Stomach smooth muscle (tissue), 2 donors: ENCODE results near the gene DDIT4L.
"Not testable (repeated sequence)": the region's sequence is repeated elsewhere in the genome, so short reads cannot be mapped to it uniquely, and the experiment has no call there.

Source experiments
- H3K27ac ChIP-seq: one replicate; pipeline ENCODE4 v1.7.0; 2013; ENCODE audit warnings: mild to moderate bottlenecking, low read length, inconsistent platforms
- H3K27me3 ChIP-seq, 2 donors: one replicate each; pipeline ENCODE4 v1.7.0; 2013; ENCODE audit warnings: low read length in 2 of 2; ENCODE audit not compliant: insufficient read depth in 2 of 2, control insufficient read depth in 1 of 2
- H3K36me3 ChIP-seq, 2 donors: one replicate each; pipeline ENCODE4 v1.7.0; 2013; ENCODE audit warnings: low read length in 2 of 2; ENCODE audit not compliant: control insufficient read depth in 2 of 2, insufficient read depth in 2 of 2
- H3K4me1 ChIP-seq: one replicate; pipeline ENCODE4 v1.7.0; 2013; ENCODE audit warnings: low read length; ENCODE audit not compliant: control insufficient read depth, insufficient read depth
- H3K4me3 ChIP-seq, 2 donors: one replicate each; pipeline ENCODE4 v1.7.0; 2013; ENCODE audit warnings: low read length in 2 of 2
- H3K9ac ChIP-seq, 2 donors: one replicate each; pipeline ENCODE4 v1.7.0; 2013; ENCODE audit warnings: low read length in 2 of 2, mild to moderate bottlenecking in 1 of 2
- H3K9me3 ChIP-seq, 2 donors: one replicate each; pipeline ENCODE4 v1.7.0; 2013; ENCODE audit warnings: low read length in 2 of 2; ENCODE audit not compliant: control insufficient read depth in 2 of 2
- donor health status: healthy.
- donor health status: Pancreatic carcinoma.

Gene DDIT4L, protein sequence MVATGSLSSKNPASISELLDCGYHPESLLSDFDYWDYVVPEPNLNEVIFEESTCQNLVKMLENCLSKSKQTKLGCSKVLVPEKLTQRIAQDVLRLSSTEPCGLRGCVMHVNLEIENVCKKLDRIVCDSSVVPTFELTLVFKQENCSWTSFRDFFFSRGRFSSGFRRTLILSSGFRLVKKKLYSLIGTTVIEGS

DNA sequence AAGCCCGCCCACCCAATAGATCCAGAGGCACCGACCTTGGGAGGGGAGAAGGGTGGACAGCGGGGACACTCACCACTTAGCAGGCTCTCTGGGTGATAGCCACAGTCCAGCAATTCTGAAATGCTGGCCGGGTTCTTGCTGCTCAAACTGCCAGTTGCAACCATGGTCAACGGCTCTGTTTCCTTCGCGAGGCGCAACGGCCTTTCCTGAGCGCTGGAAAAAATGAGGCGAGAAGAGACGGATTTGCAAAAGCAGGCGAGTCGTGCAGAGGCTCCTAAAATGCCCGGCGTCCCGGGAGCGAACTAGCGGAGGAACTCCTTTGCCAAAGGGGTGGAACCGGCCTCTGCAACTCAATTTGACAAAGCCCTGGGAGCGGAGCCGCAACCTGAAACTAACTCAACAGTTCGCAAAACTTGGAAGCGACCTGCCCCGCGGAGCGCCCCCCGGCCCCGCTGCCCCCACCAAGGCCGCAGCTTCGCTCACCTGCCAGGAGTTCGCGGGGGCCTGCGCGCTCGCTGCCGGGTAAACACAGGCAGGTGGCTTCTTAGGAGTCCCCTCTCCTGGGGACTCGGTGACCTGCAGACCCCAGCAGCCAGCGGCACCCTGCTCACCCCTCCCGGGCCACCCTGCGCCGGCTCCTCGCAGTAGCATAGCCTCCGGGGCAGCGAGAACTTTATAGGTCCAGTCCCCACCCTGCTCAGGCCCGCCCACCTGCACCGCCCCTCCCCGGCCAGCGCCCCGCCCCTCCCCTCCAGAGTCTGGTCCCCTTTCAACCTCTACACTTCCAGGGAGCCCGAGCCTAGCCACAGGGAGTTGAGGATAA, at the start of gene DDIT4L:
Gene DDIT4L, minus strand, starts transcription at position 649 of the 823 bp plus-strand sequence. Its CDS starts 485 bp downstream, at position 164.
- H3K4me3 ChIP-seq, result peak within 1 kb of the TSS; percentile 81 to 86
- H3K36me3 ChIP-seq, result no peaks in the 10 kb centered on the region
- no peaks in the 10 kb centered on the region for H3K27me3 ChIP-seq
- H3K9ac ChIP-seq, result peak within 1 kb of the TSS in 1 of 2 donors; percentile 58
- H3K4me1 ChIP-seq, result peaks cover 13% of the 10 kb centered on the region
- no peaks in the 10 kb centered on the region for H3K9me3 ChIP-seq
- no peak within 1 kb of the TSS for H3K27ac ChIP-seq

DNA sequence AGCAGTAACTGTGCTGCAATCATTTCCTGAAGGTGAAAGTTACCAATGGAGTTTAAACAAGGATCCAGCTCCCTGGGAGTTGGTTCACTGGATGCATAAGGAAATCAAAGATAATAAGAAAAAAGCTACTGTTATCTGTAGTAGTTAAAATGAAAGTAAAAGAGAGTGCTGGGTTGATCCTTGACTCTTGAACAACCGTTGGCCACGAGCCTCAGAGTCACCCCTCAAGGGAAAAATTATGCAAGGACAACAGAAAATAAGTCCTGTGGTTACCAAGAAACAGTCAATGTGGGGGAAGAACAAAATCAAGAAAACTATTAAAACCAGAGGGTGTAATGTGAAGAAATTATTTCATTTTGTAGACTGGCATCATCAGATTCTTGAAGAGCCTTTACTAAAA, 49.7 kb upstream of the DDIT4L start:
- Histone ChIP-seq H3K27ac (no peak overlapping the region), H3K27me3 (no peaks in the 10 kb centered on the region), H3K4me1 (no peaks in the 10 kb centered on the region), H3K9ac (no peak overlapping the region), H3K9me3 (no peaks in the 10 kb centered on the region), H3K4me3 (no peak overlapping the region), H3K36me3 (no peaks in the 10 kb centered on the region)

DNA sequence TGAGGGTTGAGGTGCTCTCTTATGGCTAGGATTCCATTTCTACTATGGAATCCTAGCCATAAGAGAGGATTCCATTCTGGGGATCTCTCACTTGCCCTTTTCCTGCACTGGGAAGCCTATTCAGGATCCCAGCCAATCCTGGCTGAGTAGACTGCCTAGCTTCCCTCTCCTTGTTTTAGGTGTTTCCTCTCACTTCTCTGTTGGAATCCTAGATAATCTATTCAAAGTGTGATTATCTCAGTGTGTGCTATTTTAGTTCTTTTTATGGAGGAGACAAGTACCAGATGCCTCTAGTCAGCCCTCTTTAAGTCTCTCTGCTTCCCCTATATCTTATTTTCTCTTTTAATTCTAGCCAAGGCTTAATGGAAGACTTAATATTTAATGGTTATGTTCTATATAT, 34.5 kb upstream of the DDIT4L start:
- Histone ChIP-seq H3K4me1 (no peaks in the 10 kb centered on the region), H3K27ac (no peak overlapping the region), H3K4me3 (no peak overlapping the region), H3K9me3 (peaks cover 4 to 10% of the 10 kb centered on the region in 2 donors), H3K27me3 (no peaks in the 10 kb centered on the region), H3K36me3 (no peaks in the 10 kb centered on the region), H3K9ac (no peak overlapping the region)

DNA sequence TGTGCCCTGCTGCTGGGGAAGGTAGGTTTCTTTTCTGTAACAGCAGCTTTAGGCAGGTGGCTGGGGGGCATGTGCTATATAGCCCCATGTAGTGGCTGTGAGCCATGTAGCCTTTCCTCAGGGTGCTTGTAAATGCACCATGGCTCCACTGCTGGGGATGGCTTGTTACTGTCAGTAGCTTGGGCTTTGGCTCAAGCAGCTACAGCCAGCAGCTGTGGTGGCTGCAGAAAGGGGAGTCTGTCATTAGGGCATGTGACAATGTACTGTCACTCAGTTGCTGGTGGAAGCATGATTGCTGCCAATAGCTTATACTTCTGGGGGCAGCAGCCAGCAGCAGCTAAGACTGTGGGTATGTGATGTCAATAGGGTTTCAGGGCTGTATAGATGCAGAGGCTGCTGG, 33.9 kb upstream of the DDIT4L start:
- Histone ChIP-seq H3K4me1 (no peaks in the 10 kb centered on the region), H3K9ac (no peak overlapping the region), H3K9me3 (peaks cover 4 to 10% of the 10 kb centered on the region in 2 donors), H3K27me3 (no peaks in the 10 kb centered on the region), H3K36me3 (no peaks in the 10 kb centered on the region), H3K4me3 (no peak overlapping the region), H3K27ac (no peak overlapping the region)

DNA sequence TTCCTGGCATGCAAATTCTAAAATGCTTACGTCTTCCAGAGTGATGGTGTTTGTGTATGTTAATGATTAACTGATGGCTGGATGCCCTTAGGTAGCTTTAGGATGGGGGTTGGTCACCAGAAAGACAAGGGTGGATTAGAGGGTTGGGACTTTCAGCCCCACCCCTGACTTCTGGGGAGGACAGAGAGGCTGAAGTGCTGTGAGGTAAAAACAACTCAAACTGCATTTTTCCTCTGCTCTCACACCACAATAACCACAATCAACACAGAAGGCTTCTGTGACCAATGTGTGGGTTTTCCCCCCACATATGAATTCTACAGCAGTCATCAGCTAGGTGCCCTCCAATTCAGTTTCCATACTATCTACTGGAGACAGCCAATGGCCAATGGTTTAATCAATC, 18.7 kb upstream of the DDIT4L start:
- Histone ChIP-seq H3K27ac (no peak overlapping the region), H3K27me3 (no peaks in the 10 kb centered on the region), H3K4me3 (no peak overlapping the region), H3K9ac (no peak overlapping the region), H3K4me1 (no peaks in the 10 kb centered on the region), H3K9me3 (no peaks in the 10 kb centered on the region), H3K36me3 (no peaks in the 10 kb centered on the region)

DNA sequence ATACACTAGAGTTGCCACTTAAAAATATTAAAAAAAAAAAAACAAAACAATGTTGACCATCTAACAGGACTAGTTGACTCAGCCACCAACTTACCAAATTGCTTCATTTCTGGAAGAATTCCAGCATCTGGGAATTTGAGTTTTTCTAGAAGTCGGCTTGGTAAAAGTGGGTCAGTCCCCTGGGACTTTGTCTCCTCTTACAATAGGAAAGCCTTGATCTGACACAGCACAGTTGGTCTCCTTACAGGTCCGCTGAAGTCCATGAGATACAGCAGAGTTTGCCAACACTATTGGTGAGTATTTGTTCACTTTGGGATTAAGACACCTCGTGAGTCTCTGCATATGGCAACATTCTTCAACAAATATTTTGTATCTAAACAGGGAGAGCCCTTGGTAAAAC, 18.2 kb upstream of the DDIT4L start:
- Histone ChIP-seq H3K27ac (no peak overlapping the region), H3K9ac (no peak overlapping the region), H3K9me3 (no peaks in the 10 kb centered on the region), H3K4me1 (no peaks in the 10 kb centered on the region), H3K36me3 (no peaks in the 10 kb centered on the region), H3K27me3 (no peaks in the 10 kb centered on the region), H3K4me3 (no peak overlapping the region)

DNA sequence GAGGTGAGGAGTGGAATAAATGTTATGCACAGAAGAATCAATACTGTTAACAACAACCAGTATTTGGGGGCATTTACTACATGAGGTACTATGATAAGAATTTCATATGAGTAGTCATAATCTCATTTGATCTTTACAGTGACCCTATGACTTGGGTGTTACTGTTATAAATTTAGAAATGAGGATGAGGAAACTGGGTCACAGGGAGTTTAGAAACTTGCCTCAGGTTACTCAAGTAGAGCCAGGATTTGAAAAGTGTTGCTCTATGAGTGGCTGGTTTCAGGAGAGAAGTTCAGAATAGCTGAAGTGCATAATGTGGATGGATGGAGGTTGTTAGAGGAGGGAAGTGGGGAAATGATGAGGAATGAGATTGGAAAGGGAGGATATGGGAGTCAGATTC, 16.6 kb upstream of the DDIT4L start:
- Histone ChIP-seq H3K27ac (no peak overlapping the region), H3K9me3 (no peaks in the 10 kb centered on the region), H3K9ac (no peak overlapping the region), H3K36me3 (no peaks in the 10 kb centered on the region), H3K4me3 (no peak overlapping the region), H3K27me3 (no peaks in the 10 kb centered on the region), H3K4me1 (no peaks in the 10 kb centered on the region)

DNA sequence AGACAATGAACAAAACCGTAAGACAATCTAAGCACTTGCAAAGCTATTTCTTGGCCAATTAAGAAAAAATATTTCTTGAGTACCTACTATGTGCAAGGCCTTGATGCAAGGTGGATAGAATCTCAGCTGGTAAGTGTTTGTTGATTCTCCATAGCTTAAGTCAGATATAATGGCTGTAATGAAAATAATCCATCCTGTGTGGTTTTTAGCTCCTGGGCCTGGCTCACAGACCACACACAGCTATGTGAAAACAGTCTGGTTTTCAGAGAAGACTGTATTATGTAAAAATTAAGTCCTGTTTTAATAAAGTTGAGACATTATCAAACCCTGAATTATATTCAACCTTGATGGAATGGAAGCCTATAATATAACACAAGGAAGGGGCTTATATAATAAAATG, 7.8 kb upstream of the DDIT4L start:
- Histone ChIP-seq H3K27ac (no peak overlapping the region), H3K4me1 (no peaks in the 10 kb centered on the region), H3K36me3 (no peaks in the 10 kb centered on the region), H3K9me3 (no peaks in the 10 kb centered on the region), H3K4me3 (no peak overlapping the region), H3K27me3 (no peaks in the 10 kb centered on the region), H3K9ac (no peak overlapping the region)

DNA sequence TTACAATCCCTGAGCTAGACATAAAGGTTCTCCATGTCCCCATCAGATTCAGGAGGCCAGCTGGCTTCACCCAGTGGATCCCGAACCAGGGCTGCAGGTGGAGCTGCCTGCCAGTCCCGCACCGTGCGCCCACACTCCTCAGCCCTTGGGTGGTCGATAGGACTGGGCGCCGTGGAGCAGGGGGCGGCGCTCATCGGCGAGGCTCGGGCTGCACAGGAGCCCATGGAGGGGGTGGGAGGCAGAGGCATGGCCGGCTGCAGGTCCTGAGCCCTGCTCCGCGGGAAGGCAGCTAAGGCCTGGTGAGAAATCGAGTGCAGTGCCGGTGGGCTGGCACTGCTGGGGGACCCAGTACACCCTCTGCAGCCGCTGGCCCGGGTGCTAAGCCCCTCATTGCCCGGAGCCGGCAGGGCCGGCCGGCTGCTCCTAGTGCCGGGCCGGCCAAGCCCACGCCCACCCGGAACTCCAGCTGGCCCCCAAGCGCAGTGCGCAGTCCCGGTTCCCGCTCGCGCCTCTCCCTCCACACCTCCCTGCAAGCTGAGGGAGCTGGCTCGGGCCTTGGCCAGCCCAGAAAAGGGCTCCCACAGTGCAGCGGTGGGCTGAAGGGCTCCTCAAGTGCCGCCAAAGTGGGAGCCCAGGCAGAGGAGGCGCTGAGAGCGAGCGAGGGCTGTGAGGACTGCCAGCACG, 6.3 kb upstream of the DDIT4L start:
- H3K27me3 ChIP-seq, H3K4me1 ChIP-seq, H3K36me3 ChIP-seq, H3K27ac ChIP-seq, H3K9ac ChIP-seq, H3K9me3 ChIP-seq, H3K4me3 ChIP-seq: not testable (repeated sequence)

DNA sequence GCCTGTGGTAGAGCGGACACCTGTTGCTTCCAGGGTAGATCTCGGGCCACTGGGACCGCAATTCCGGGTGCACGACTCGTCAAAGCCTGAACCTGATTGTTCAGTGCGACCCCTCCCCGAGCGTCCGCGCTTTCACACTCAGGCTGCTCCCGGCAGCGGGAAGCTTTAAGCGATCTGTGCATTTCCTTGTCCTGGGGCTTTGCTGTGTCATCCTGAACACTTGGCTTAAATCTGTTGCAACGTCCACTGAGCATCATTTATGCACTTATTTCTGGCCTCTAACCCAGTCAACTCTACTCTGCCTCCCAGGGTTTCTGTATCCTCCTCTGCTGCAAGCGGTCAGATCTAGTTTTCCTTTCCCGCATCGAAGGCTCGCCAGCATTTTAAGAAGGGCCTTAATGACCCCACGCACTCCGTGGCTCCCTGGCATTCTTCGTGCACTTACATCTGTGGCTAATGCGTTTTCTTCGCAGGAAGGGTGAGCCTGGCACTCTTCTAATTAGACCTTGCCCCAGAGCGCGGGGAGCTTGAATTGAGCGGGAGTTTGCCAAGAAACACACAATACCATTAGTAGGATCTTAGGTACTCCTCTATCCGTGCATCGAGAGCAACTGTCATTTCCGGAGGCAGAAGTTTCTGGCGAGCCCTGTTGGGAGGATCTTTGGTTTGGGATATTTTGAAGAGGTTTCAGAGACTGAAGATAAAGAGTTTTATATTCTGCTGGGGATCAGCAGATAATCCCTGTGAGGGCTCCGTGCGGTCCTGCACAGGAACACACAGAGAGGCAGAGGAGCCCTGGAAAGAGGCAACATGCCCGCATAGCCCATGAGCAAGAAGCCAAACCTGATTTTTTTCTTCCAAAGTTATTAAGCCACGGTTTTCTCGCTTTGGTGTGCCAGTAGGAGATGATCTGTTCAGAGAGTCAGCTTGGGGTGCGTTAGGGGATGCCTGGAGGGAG, 654 bp upstream of the DDIT4L start:
- Histone ChIP-seq H3K27ac (no peak overlapping the region), H3K9ac (peak overlapping the region in 1 of 2 donors; percentile 55), H3K36me3 (no peaks in the 10 kb centered on the region), H3K27me3 (no peaks in the 10 kb centered on the region), H3K4me1 (peaks cover 13% of the 10 kb centered on the region), H3K4me3 (peak overlapping the region; percentile 81 to 86), H3K9me3 (no peaks in the 10 kb centered on the region)
